OCI-LY7 (cell line): ENCODE data around the gene STAG1. TPM values are rescaled to one million over a fixed set of nuclear protein-coding genes. Genes with fewer than 3 reads are reported as not detected.

ENCODE experiments used
- BruUV-seq: library from RNA; stranded (reverse); fragments of 400-500 nt; replicated peaks from 2 replicates; lab custom pipeline; 2021; lab: Mats Ljungman, UMichigan
- CTCF ChIA-PET: fragments of 300-600 bp; sonication (Branson Sonifier 250); formaldehyde crosslinking; loops from one replicate; lab custom pipeline; 2022; ENCODE audit warnings: antibody characterized with exemption; ENCODE audit not compliant: unreplicated experiment; lab: Charles Lee
- POLR2A ChIA-PET: fragments of 300-600 bp; sonication (Branson Sonifier 250); formaldehyde crosslinking; loops from one replicate; lab custom pipeline; 2022; ENCODE audit warnings: antibody characterized with exemption; lab: Charles Lee
- DNase-seq: peaks from one replicate; pipeline ENCODE4 v3.0.0-alpha.2; 2015; ENCODE audit warnings: low spot score
- H2AFZ ChIP-seq: fragments of 200-600 bp; sonication (generic), shearing (Covaris generic); 2 replicates; pipeline ENCODE4 v1.6.1; 2014; ENCODE audit warnings: mild to moderate bottlenecking, antibody characterized with exemption, low read length, moderate library complexity
- H3K27ac ChIP-seq: fragments of 200-600 bp; sonication (generic); 2 replicates; pipeline ENCODE4 v1.5.1; 2014; ENCODE audit warnings: mixed run types, low read depth, mild to moderate bottlenecking, moderate library complexity, low read length, inconsistent platforms; ENCODE audit not compliant: poor library complexity, severe bottlenecking
- H3K36me3 ChIP-seq: fragments of 200-600 bp; sonication (generic); 2 replicates; pipeline ENCODE4 v1.6.1; 2014; ENCODE audit warnings: mild to moderate bottlenecking, antibody characterized with exemption, low read length, moderate library complexity, mixed read lengths; ENCODE audit not compliant: insufficient read depth
- H3K4me1 ChIP-seq: fragments of 200-600 bp; sonication (generic); 2 replicates; pipeline ENCODE4 v1.5.1; 2014; ENCODE audit warnings: mild to moderate bottlenecking, low read length; ENCODE audit not compliant: insufficient read depth, poor library complexity, severe bottlenecking
- H3K4me2 ChIP-seq: fragments of 200-600 bp; sonication (generic); 2 replicates; pipeline ENCODE4 v1.6.1; 2014; ENCODE audit warnings: mild to moderate bottlenecking, low read length
- H3K4me3 ChIP-seq: fragments of 200-600 bp; sonication (generic); 2 replicates; pipeline ENCODE4 v1.5.1; 2014; ENCODE audit warnings: mild to moderate bottlenecking, low read depth, low read length; ENCODE audit not compliant: poor library complexity, severe bottlenecking
- H3K79me2 ChIP-seq: fragments of 200-600 bp; sonication (generic); 2 replicates; pipeline ENCODE4 v1.6.1; 2016; ENCODE audit warnings: low read depth, mild to moderate bottlenecking, low read length, moderate library complexity, mixed read lengths; ENCODE audit not compliant: insufficient read depth
- H3K9me2 ChIP-seq: fragments of 200-600 bp; sonication (generic); 2 replicates; pipeline ENCODE4 v1.6.1; 2016; ENCODE audit warnings: mild to moderate bottlenecking, low read length, mixed read lengths; ENCODE audit not compliant: insufficient read depth
- H3K9me3 ChIP-seq: fragments of 200-600 bp; sonication (generic); 2 replicates; pipeline ENCODE4 v1.6.1; 2014; ENCODE audit warnings: mild to moderate bottlenecking, mixed run types, low read length, mixed read lengths
- H4K20me1 ChIP-seq: fragments of 200-600 bp; sonication (generic); 2 replicates; pipeline ENCODE4 v1.6.1; 2014; ENCODE audit warnings: mild to moderate bottlenecking, antibody characterized with exemption, low read length, moderate library complexity, mixed read lengths; ENCODE audit not compliant: insufficient read depth
- EZH2phosphoT487 ChIP-seq: fragments of 200-600 bp; sonication (generic); IDR thresholded peaks from 2 replicates; pipeline ENCODE4 v1.6.1; 2018; ENCODE audit warnings: low read depth, borderline replicate concordance, mild to moderate bottlenecking, mixed run types, antibody characterized with exemption, low read length, moderate library complexity, mixed read lengths
- intact Hi-C: fragments of 100-400 bp; cut with micrococcal nuclease; formaldehyde crosslinking; loops from one replicate; pipeline ENCODE4 v1.10.0; 2022; ENCODE audit not compliant: unreplicated experiment
- total RNA-seq, 2 experiments: library from RNA; depleted of rRNA in 1 of 2; stranded (reverse); fragments of >200 nt in 1 of 2; shearing (Covaris generic) in 1 of 2; gene quantifications; 2 replicates each; pipeline ENCODE4 v1.2.3, GENCODE V29; 2014 to 2022
- TF ChIP-seq, protein P1 (sequence below): fragments of 200-600 bp; sonication (generic); conservative IDR thresholded peaks from 2 replicates; pipeline ENCODE4 v1.5.1; 2014; ENCODE audit warnings: mild to moderate bottlenecking, antibody characterized with exemption, low read length, moderate library complexity, mixed read lengths

STAG1 gene
- total RNA-seq, 2 experiments from 2014 or later = 30.7 to 46.6 TPM

DNA sequence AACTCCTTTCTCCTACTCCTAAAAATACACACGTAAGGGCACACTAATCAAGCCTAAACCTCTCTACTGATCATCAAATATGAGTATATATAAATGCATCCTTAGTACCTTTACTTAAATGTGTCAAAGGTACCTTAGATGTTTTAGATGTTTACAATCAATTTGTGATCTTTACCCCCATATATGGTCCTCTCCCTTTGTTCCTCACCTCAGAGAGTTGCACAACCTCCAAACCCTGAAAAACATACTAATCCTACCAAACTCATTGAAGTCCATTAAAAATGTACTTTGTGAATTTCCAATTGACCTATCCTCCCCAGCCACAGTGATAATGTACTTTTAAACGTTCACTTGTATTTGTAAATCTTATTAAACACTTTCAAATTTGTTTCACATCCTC, 249.1 kb downstream of the STAG1 start:
- no peaks in the 10 kb centered on the region for H3K9me3 ChIP-seq
- H3K4me3 ChIP-seq = no peak overlapping the region
- TF ChIP-seq, protein P1, sequence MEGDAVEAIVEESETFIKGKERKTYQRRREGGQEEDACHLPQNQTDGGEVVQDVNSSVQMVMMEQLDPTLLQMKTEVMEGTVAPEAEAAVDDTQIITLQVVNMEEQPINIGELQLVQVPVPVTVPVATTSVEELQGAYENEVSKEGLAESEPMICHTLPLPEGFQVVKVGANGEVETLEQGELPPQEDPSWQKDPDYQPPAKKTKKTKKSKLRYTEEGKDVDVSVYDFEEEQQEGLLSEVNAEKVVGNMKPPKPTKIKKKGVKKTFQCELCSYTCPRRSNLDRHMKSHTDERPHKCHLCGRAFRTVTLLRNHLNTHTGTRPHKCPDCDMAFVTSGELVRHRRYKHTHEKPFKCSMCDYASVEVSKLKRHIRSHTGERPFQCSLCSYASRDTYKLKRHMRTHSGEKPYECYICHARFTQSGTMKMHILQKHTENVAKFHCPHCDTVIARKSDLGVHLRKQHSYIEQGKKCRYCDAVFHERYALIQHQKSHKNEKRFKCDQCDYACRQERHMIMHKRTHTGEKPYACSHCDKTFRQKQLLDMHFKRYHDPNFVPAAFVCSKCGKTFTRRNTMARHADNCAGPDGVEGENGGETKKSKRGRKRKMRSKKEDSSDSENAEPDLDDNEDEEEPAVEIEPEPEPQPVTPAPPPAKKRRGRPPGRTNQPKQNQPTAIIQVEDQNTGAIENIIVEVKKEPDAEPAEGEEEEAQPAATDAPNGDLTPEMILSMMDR = no peak
- TF ChIP-seq EZH2phosphoT487 = no peak
- POLR2A ChIA-PET = interaction anchor here (0.6 kb wide), 1 partner anchor 9 kb away, joined by 9 read pairs; no protein-coding TSS in a partner anchor
- H2AFZ ChIP-seq = no peak overlapping the region
- CTCF ChIA-PET = no interaction called here
- BruUV-seq = no TSS peak
- no peaks in the 10 kb centered on the region for H3K9me2 ChIP-seq
- no peaks in the 10 kb centered on the region for H4K20me1 ChIP-seq
- intact Hi-C loops = no loop called here
- H3K4me2 ChIP-seq = no peak overlapping the region
- no peaks in the 10 kb centered on the region for H3K4me1 ChIP-seq
- DNase-seq = no peak
- no peaks in the 10 kb centered on the region for H3K79me2 ChIP-seq
- H3K27ac ChIP-seq = no peak overlapping the region
- peaks cover 29% of the 10 kb centered on the region; the same call in 1 of the 2 replicates for H3K36me3 ChIP-seq

DNA sequence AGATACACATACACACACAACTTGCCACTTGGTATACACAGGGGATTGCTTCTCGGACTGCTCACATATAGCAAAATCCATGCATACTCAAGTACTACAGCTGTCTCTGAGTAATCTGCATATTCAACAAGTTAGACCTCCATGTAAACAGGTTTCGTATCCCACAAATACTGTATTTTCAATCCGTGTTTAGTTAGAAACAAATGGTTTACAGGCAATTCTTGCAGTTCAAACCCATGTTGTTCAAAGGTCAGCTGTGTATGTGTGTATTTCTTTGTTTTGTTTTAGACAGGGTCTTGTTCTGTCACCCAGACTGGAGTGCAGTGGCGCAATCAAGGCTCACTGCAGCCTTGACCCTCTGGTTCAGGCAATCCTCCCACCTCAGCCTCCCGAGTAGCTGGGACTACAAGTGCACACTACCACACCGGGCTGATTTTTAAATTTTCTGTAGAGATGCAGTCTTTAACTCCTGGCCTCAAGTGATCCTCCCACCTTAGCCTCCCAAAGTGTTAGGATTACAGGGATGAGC, 253.2 kb downstream of the STAG1 start:
- no peaks in the 10 kb centered on the region for H3K9me2 ChIP-seq
- no peak for TF ChIP-seq EZH2phosphoT487
- TF ChIP-seq, protein P1 = no peak
- H2AFZ ChIP-seq = no peak overlapping the region
- DNase-seq = no peak
- 0 out of 2 replicates have a peak, but pooled peaks cover 5% of the 10 kb centered on the region for H3K9me3 ChIP-seq
- H3K36me3 ChIP-seq = peaks cover 37% of the 10 kb centered on the region
- no peaks in the 10 kb centered on the region for H3K4me1 ChIP-seq
- ChIA-PET CTCF (no interaction called here), POLR2A (interaction anchor here (0.5 kb wide), 1 partner anchor 1071 kb away, joined by 3 read pairs; no protein-coding TSS in a partner anchor)
- intact Hi-C loops = no loop called here
- no peaks in the 10 kb centered on the region for H3K79me2 ChIP-seq
- H4K20me1 ChIP-seq = no peaks in the 10 kb centered on the region
- H3K4me2 ChIP-seq = no peak overlapping the region
- BruUV-seq = no TSS peak
- no peak overlapping the region for H3K27ac ChIP-seq
- H3K4me3 ChIP-seq = no peak overlapping the region

DNA sequence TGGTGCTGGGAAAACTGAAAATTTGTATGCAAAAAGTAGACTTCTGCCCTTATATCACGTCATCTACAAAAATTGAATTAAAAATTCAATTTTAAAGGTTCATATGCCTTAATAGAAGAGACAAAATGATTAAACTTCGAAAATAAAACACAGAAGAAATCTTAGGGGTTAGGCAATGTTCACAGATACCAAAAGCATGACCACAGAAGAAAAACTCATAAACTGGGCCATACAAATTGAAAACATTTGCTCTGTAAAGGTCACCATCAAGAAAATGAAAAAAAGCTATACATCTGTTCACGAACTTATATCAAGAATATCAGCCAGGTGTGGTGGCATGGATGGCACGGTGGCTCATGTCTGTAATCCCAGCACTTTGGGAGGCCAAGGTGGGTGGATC, 257.0 kb downstream of the STAG1 start:
- TF ChIP-seq, protein P1 = no peak
- TF ChIP-seq EZH2phosphoT487 = no peak
- no peak overlapping the region for H3K4me3 ChIP-seq
- ChIA-PET CTCF (no interaction called here), POLR2A (no interaction called here)
- H3K79me2 ChIP-seq = no peaks in the 10 kb centered on the region
- H3K36me3 ChIP-seq = peaks cover 61% of the 10 kb centered on the region
- BruUV-seq = no TSS peak
- H2AFZ ChIP-seq = no peak overlapping the region
- H4K20me1 ChIP-seq = no peaks in the 10 kb centered on the region
- no peak for DNase-seq
- no peak overlapping the region for H3K4me2 ChIP-seq
- no peak overlapping the region for H3K27ac ChIP-seq
- H3K9me2 ChIP-seq = no peaks in the 10 kb centered on the region
- H3K9me3 ChIP-seq = 0 out of 2 replicates have a peak, but pooled peaks cover 5% of the 10 kb centered on the region
- intact Hi-C loops = no loop called here
- H3K4me1 ChIP-seq = no peaks in the 10 kb centered on the region
